GM03348 (cell line): ENCODE measurements around the gene SCNM1.
"Not testable (repeated sequence)": the region's sequence is repeated elsewhere in the genome, so short reads cannot be mapped to it uniquely, and the experiment has no call there.

Source experiments
- DNase-seq: peaks from one replicate; pipeline ENCODE4 v3.0.0; 2012; ENCODE audit warnings: low spot score

Gene SCNM1

GRCh38 chr1:151193304-151193703, 27.4 kb downstream of the SCNM1 start:
- no peak for DNase-seq

- DNase-seq: no peak
Observed at GRCh38 chr1:151193856-151194255, 27.9 kb downstream of the SCNM1 start.

- peak; percentile 91 for DNase-seq
Observed at GRCh38 chr1:151194894-151195594, 29.1 kb downstream of the SCNM1 start.

- peak; percentile 76 for DNase-seq
Observed at GRCh38 chr1:151196292-151196800, 30.4 kb downstream of the SCNM1 start.

GRCh38 chr1:151197863-151198253, 31.9 kb downstream of the SCNM1 start:
- no peak for DNase-seq

- peak; percentile 98 for DNase-seq
Observed at GRCh38 chr1:151198254-151199127, 32.5 kb downstream of the SCNM1 start, which contains the start of gene PIP5K1A. TSS of gene PIP5K1A (plus strand) at chr1:151198552. CDS start at chr1:151198997, 445 bp downstream.

GRCh38 chr1:151199873-151200581, 34.1 kb downstream of the SCNM1 start:
- DNase-seq: peak; percentile 77

GRCh38 chr1:151205381-151205965, 39.5 kb downstream of the SCNM1 start:
- DNase-seq: not testable (repeated sequence)

- peak; percentile 20 for DNase-seq
Observed at GRCh38 chr1:151210830-151211229, 44.9 kb downstream of the SCNM1 start.

- no peak for DNase-seq
Observed at GRCh38 chr1:151211972-151212705, 46.2 kb downstream of the SCNM1 start.

GRCh38 chr1:151213560-151213959, 47.6 kb downstream of the SCNM1 start:
- no peak for DNase-seq
